Neuronal stem cell (in vitro differentiated cells): ENCODE measurements around the gene COQ2.

Source experiments
- DNase-seq: peaks from one replicate; pipeline ENCODE4 v3.0.0-alpha.2; 2013; ENCODE audit warnings: low spot score
- H2AFZ ChIP-seq: one replicate; pipeline ENCODE4 v1.6.1; 2013; ENCODE audit warnings: mild to moderate bottlenecking, low read length, inconsistent platforms
- H2AK5ac ChIP-seq: 2 replicates; pipeline ENCODE4 v1.6.1; 2013; ENCODE audit warnings: low read depth, mild to moderate bottlenecking, inconsistent platforms, low read length, moderate library complexity, mixed read lengths
- H2BK120ac ChIP-seq: 2 replicates; pipeline ENCODE4 v1.6.1; 2013; ENCODE audit warnings: low read depth, mild to moderate bottlenecking, inconsistent platforms, low read length, moderate library complexity, mixed read lengths
- H2BK12ac ChIP-seq: one replicate; pipeline ENCODE4 v1.6.1; 2013; ENCODE audit warnings: low read length, inconsistent platforms
- H2BK15ac ChIP-seq: 2 replicates; pipeline ENCODE4 v1.6.1; 2013; ENCODE audit warnings: mild to moderate bottlenecking, low read length, inconsistent platforms, mixed read lengths
- H2BK5ac ChIP-seq: one replicate; pipeline ENCODE4 v1.6.1; 2013; ENCODE audit warnings: inconsistent platforms, mild to moderate bottlenecking, low read length, moderate library complexity
- H3K14ac ChIP-seq: one replicate; pipeline ENCODE4 v1.6.1; 2013; ENCODE audit warnings: low read length, inconsistent platforms
- H3K18ac ChIP-seq: 2 replicates; pipeline ENCODE4 v1.6.1; 2013; ENCODE audit warnings: low read length, inconsistent platforms
- H3K23ac ChIP-seq: 2 replicates; pipeline ENCODE4 v1.6.1; 2013; ENCODE audit warnings: low read depth, mild to moderate bottlenecking, mixed read lengths, low read length, inconsistent platforms; ENCODE audit not compliant: poor library complexity
- H3K27ac ChIP-seq: replicated peaks from 3 replicates; pipeline ENCODE4 v1.5.1; 2013; ENCODE audit warnings: low read length, inconsistent platforms
- H3K27me3 ChIP-seq, 3 experiments: 2 replicates each; pipeline ENCODE4 v1.6.1; 2013; ENCODE audit warnings: low read length in 3 of 3, mild to moderate bottlenecking in 2 of 3, inconsistent platforms in 1 of 3, low read depth in 1 of 3, mixed read lengths in 1 of 3, moderate library complexity in 1 of 3; ENCODE audit not compliant: control insufficient read depth in 3 of 3, insufficient read depth in 3 of 3
- H3K36me3 ChIP-seq, 2 donors: replicated peaks in 1 of 2; 2 replicates each; pipeline ENCODE4 v1.6.1; 2013; ENCODE audit warnings: low read length in 2 of 2; ENCODE audit not compliant: control insufficient read depth in 2 of 2, insufficient read depth in 2 of 2
- H3K4ac ChIP-seq: 2 replicates; pipeline ENCODE4 v1.6.1; 2013; ENCODE audit warnings: inconsistent platforms, mild to moderate bottlenecking, low read length, moderate library complexity
- H3K4me1 ChIP-seq, 2 donors: 1 replicate in 1 of 2; 2 replicates in 1 of 2; pipeline ENCODE4 v1.6.1; 2013; ENCODE audit warnings: low read length in 2 of 2, low read depth in 1 of 2; ENCODE audit not compliant: control insufficient read depth in 2 of 2, insufficient read depth in 1 of 2
- H3K4me2 ChIP-seq: one replicate; pipeline ENCODE4 v1.6.1; 2013; ENCODE audit warnings: mild to moderate bottlenecking, low read length, inconsistent platforms; ENCODE audit not compliant: insufficient read depth, poor library complexity, severe bottlenecking
- H3K4me3 ChIP-seq, 2 donors: 2 replicates each; pipeline ENCODE4 v1.5.1; 2013; ENCODE audit warnings: low read length in 2 of 2, mild to moderate bottlenecking in 2 of 2, inconsistent platforms in 1 of 2, moderate library complexity in 1 of 2
- H3K79me1 ChIP-seq: one replicate; pipeline ENCODE4 v1.6.1; 2013; ENCODE audit warnings: low read depth, mild to moderate bottlenecking, inconsistent platforms, low read length, moderate library complexity
- H3K9ac ChIP-seq: one replicate; pipeline ENCODE4 v1.6.1; 2013; ENCODE audit warnings: mild to moderate bottlenecking, low read depth, low read length, inconsistent platforms; ENCODE audit not compliant: poor library complexity
- H3K9me3 ChIP-seq, 2 donors: replicated peaks in 1 of 2; 2 replicates each; pipeline versions ENCODE3 to v1.6.1; 2013; ENCODE audit warnings: low read length in 2 of 2, mild to moderate bottlenecking in 2 of 2, inconsistent platforms in 1 of 2, low read depth in 1 of 2, mixed read lengths in 1 of 2, moderate library complexity in 1 of 2; ENCODE audit not compliant: control insufficient read depth in 2 of 2, insufficient read depth in 1 of 2
- H4K8ac ChIP-seq: one replicate; pipeline ENCODE4 v1.6.1; 2013; ENCODE audit warnings: low read depth, mild to moderate bottlenecking, inconsistent platforms, low read length, moderate library complexity
- H4K91ac ChIP-seq: one replicate; pipeline ENCODE4 v1.6.1; 2013; ENCODE audit warnings: low read length, low read depth, mild to moderate bottlenecking, inconsistent platforms; ENCODE audit not compliant: poor library complexity
- WGBS, 2 donors: extraction: QIAGEN DNeasy Blood & Tissue Kit; methylation state at CpG; one replicate each; pipeline ENCODE4 v1.1.7; 2013; ENCODE audit warnings: missing lambda C conversion rate in 2 of 2, mixed read lengths in 1 of 2; ENCODE audit not compliant: insufficient read length in 2 of 2, insufficient replicate concordance in 1 of 2; ENCODE audit errors: extremely low coverage in 2 of 2; 5-methylcytosine and 5-hydroxymethylcytosine counted together

Gene COQ2

DNA sequence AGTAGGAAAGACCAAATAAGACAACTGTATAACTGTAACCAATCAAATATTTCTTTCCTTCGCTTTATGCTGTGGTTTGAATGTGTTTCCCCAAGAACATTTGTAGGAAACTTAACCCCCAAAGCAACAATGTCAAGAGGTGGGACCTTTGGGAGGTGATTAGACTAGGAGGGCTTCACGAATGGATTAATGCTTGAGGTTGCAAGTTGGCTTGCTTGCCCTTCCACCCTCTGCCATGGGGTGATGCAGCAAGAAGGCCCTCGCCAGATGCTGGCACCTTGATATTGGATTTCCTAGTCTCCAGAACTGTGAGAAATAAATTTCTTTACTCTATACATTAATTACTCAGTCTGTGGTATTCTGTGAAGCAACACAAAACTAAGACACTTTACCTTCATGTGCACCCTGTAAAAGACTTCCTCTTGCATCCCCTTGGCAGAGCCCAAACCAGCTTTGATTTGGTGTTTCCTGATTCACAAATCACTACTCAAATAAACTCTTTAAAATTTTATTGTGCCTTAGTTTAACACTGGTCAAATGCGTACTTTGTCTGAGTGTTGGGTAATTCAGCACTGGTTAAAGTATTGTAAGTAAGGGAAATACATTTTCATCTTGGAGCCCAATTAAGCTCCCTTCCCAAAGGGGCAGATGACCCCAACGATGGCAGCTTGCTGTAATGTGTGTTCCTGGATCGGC, 59.9 kb downstream of the COQ2 start:
- no peaks in the 10 kb centered on the region for H3K79me1 ChIP-seq
- no peak overlapping the region for H3K9ac ChIP-seq
- no peak for DNase-seq
- H2AFZ ChIP-seq: no peak overlapping the region
- H2BK12ac ChIP-seq: no peak overlapping the region
- no peak overlapping the region for H4K8ac ChIP-seq
- WGBS, 2 donors: no CpG with 5 or more reads among the region's 6 CpGs
- no peak overlapping the region for H3K4ac ChIP-seq
- no peak overlapping the region for H2BK120ac ChIP-seq
- H3K23ac ChIP-seq: no peak overlapping the region
- no peak overlapping the region for H3K27ac ChIP-seq
- no peak overlapping the region for H3K4me2 ChIP-seq
- no peak overlapping the region for H3K4me3 ChIP-seq
- H3K27me3 ChIP-seq: no peaks in the 10 kb centered on the region
- H2BK15ac ChIP-seq: no peak overlapping the region
- H3K18ac ChIP-seq: no peak overlapping the region
- no peak overlapping the region for H2AK5ac ChIP-seq
- H3K36me3 ChIP-seq: no peaks in the 10 kb centered on the region
- no peak overlapping the region for H2BK5ac ChIP-seq
- H4K91ac ChIP-seq: no peak overlapping the region
- H3K4me1 ChIP-seq: peaks cover 2% of the 10 kb centered on the region in 2 donors
- no peaks in the 10 kb centered on the region for H3K9me3 ChIP-seq
- no peak overlapping the region for H3K14ac ChIP-seq

DNA sequence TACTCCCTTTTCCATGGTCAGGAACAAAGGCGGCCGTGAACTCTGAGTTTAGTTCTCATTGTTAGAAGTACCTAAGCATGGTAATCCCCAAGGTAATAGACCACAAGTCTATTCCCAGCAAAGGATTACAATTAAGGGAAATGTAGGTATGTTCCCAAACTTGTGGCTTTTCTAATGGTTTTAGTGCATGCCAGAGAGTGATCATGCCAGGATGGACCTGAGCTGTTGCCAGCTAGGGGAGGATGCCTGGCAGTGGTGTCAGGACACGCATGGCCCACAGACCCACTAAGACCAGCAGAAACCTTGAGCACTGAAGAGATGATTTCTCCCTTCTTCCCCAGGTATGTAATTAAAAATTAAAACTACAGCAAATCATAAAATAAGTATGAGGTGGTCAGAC, 60.8 kb downstream of the COQ2 start:
- Histone ChIP-seq H4K91ac (no peak overlapping the region), H3K27ac (no peak overlapping the region), H3K14ac (no peak overlapping the region), H2AFZ (no peak overlapping the region), H2AK5ac (no peak overlapping the region), H3K4me2 (no peak overlapping the region), H3K4ac (no peak overlapping the region), H3K23ac (no peak overlapping the region), H2BK12ac (no peak overlapping the region), H3K18ac (no peak overlapping the region), H3K27me3 (no peaks in the 10 kb centered on the region), H3K9me3 (no peaks in the 10 kb centered on the region), H4K8ac (no peak overlapping the region), H3K36me3 (no peaks in the 10 kb centered on the region), H3K9ac (no peak overlapping the region), H2BK15ac (no peak overlapping the region), H2BK5ac (no peak overlapping the region), H2BK120ac (no peak overlapping the region), H3K4me3 (no peak overlapping the region), H3K79me1 (no peaks in the 10 kb centered on the region), H3K4me1 (peaks cover 0 to 4% of the 10 kb centered on the region in 2 donors)
- WGBS, 2 donors: no CpG with 5 or more reads among the region's 3 CpGs
- DNase-seq: no peak

DNA sequence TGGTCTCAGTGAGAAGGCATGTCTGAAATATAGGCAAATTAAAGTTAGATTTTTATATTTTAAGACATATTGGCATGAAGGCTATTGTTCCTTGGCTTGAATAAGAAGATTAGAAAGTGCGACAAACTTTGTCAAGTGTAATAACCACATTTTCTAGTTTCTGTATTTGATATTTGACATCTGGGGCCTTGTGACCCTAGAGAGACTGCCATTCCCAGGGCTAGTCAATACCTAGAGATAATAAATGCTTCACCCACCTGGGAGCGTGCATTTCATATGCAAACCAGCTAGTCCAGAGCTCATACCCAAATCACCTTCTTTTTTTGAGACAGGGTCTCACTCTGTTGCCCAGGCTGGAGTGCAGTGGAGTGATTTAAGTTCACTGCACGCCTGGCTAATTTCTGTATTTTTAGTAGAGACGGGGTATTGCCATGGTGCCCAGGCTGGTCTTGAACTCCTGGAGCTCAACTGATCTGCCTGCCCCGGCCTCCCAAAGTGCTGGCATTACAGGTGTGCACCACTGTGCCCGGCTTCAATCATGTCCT, 62.6 kb downstream of the COQ2 start:
- H3K27ac ChIP-seq: no peak overlapping the region
- no peak overlapping the region for H3K4me3 ChIP-seq
- no peak overlapping the region for H3K4me2 ChIP-seq
- H2AFZ ChIP-seq: no peak overlapping the region
- no peak for DNase-seq
- no peak overlapping the region for H4K91ac ChIP-seq
- WGBS, 2 donors: no CpG with 5 or more reads among the region's 6 CpGs
- H4K8ac ChIP-seq: no peak overlapping the region
- no peaks in the 10 kb centered on the region for H3K79me1 ChIP-seq
- no peak overlapping the region for H3K18ac ChIP-seq
- no peaks in the 10 kb centered on the region for H3K27me3 ChIP-seq
- peaks cover 0 to 4% of the 10 kb centered on the region in 2 donors for H3K4me1 ChIP-seq
- H3K14ac ChIP-seq: no peak overlapping the region
- no peak overlapping the region for H3K23ac ChIP-seq
- no peaks in the 10 kb centered on the region for H3K9me3 ChIP-seq
- no peak overlapping the region for H2BK120ac ChIP-seq
- no peak overlapping the region for H3K9ac ChIP-seq
- no peak overlapping the region for H2BK5ac ChIP-seq
- H3K36me3 ChIP-seq: no peaks in the 10 kb centered on the region
- no peak overlapping the region for H2BK15ac ChIP-seq
- H2BK12ac ChIP-seq: no peak overlapping the region
- no peak overlapping the region for H3K4ac ChIP-seq
- H2AK5ac ChIP-seq: no peak overlapping the region

DNA sequence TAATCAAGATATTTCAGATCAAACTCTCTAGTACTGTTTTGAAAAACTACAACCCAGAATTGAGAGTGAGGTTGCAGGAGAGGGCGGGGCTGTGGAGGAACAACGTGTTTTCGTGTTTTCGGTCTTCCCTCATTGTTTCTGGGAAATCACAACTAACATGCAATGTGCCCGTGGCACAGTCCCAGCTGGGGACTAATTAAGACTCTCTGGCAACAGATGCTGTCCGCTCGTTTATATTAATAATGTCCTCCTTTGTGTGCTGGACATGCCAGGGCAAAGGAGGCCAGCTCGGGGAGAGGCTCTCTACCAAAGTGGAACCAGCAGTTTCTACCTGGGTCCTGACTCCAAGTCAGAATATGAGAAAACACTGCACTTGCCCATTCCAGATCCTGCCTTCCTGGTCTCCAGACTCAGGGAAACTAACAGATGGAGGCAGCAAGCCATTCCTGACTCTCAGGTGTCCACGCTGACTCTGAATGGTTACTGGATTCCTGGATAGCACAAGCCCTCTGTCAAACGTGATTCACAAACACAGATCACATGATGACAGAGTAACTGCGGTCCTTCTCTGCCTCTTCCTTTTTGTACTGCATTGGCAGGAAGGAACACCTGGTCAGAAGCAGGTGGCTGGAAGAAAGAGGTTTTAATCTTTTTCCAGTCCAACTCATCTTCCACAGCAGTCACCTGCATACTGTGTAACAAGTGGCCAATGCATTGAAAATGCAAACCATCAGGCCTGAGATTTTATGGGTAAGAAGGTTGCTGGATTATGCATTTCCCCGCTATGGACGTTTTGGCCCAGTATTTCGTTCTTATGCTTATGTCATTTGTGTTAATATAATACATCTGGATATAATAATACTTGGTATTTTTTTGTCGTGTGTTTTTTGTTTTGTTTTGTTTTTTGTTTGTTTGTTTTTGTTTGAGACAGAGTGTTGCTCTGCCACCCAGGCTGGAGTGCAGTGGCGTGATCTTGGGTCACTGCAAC, 65.0 kb downstream of the COQ2 start:
- DNase-seq: no peak
- Histone ChIP-seq H3K23ac (no peak overlapping the region), H3K9ac (no peak overlapping the region), H2AFZ (peak overlapping the region; percentile 68), H3K27ac (no peak overlapping the region), H3K4ac (no peak overlapping the region), H2BK12ac (no peak overlapping the region), H4K91ac (no peak overlapping the region), H2BK5ac (no peak overlapping the region), H3K18ac (no peak overlapping the region), H3K36me3 (no peaks in the 10 kb centered on the region), H3K4me3 (no peak overlapping the region), H2BK120ac (no peak overlapping the region), H2AK5ac (no peak overlapping the region), H3K14ac (no peak overlapping the region), H3K79me1 (no peaks in the 10 kb centered on the region), H3K4me2 (no peak overlapping the region), H3K9me3 (no peaks in the 10 kb centered on the region), H4K8ac (no peak overlapping the region), H3K27me3 (no peaks in the 10 kb centered on the region), H2BK15ac (no peak overlapping the region), H3K4me1 (peaks cover 0 to 4% of the 10 kb centered on the region in 2 donors)
- 100% methylated on average over 1 of the region's 16 CpGs; no CpG with 5 or more reads in 1 of the 2 donors for WGBS, 2 donors
